ENCODE results near the gene ADRB2.

DNA sequence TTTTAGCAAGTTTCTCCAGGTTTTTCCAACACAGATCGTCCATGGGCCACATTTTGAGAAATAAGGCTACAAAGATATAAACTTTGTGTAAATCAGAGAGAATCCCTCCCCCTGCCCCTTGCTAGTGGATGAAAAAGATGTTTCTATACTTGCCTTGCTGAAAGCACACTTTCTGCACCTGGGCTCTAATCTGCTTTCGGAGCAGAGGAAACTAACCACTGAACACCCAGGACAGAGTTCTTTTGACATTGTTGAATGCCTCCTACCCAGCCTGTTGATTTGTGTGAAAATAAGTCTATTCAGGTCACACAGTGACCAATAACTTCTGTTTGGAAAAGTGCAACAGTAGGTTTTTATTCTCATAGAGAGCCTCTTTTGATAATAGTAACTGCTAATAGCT lies 7.5 kb downstream of the ADRB2 start:
- TF ChIP-seq CTCF (IDR thresholded peaks at IDR 0.05) = no peak
- TF ChIP-seq POLR2A (IDR thresholded peaks at IDR 0.05) = no peak

Measured in heart left ventricle (tissue), 13 donors.